HG03439 (cell line): Measurements from ENCODE around the gene COPB2.

ENCODE experiments used
- ATAC-seq: cut with Tn5 transposase; IDR thresholded peaks from one replicate; pipeline ENCODE4 v1.9.1; 2021; ENCODE audit warnings: mild to moderate bottlenecking, moderate library complexity; ENCODE audit not compliant: unreplicated experiment

COPB2 gene

GRCh38 chr3:139309880-139310279 is 79.6 kb downstream of the COPB2 start:
- no peak for ATAC-seq

GRCh38 chr3:139309061-139309591 is 80.3 kb downstream of the COPB2 start:
- ATAC-seq, result no peak

GRCh38 chr3:139308560-139308959 is 80.9 kb downstream of the COPB2 start:
- ATAC-seq, result no peak

GRCh38 chr3:139307601-139308555 is 81.6 kb downstream of the COPB2 start:
- no peak for ATAC-seq
